Gastrocnemius medialis (tissue), 4 donors: ENCODE data around the gene FAM124A.

Source experiments
- CTCF ChIP-seq, 5 experiments: fragments of 450-650 bp in 3 of 5; fragments of 200-600 bp in 2 of 5; sonication (generic) in 2 of 5; IDR thresholded peaks in 4 of 5; conservative IDR thresholded peaks in 1 of 5; 1 replicate in 4 of 5; 2 replicates in 1 of 5; pipeline ENCODE4 v1.5.1; 2016 to 2019; ENCODE audit warnings: antibody characterized with exemption in 5 of 5, mild to moderate bottlenecking in 3 of 5, moderate library complexity in 3 of 5
- POLR2A ChIP-seq, 2 donors: fragments of 450-650 bp; IDR thresholded peaks; one replicate each; pipeline ENCODE4 v1.6.1; 2017; ENCODE audit warnings: antibody characterized with exemption in 2 of 2, mild to moderate bottlenecking in 2 of 2, moderate library complexity in 2 of 2

GRCh38 chr13:51284339-51284738, 62.1 kb downstream of the FAM124A start:
- TF ChIP-seq CTCF (IDR thresholded peaks at IDR 0.05 in 4 of 5, conservative IDR thresholded peaks at IDR 0.05 in 1 of 5) (no peak), POLR2A (IDR thresholded peaks at IDR 0.05) (no peak)
